ENCODE data around the gene RARB. TPM values are rescaled to one million over a fixed set of nuclear protein-coding genes. Genes with fewer than 3 reads are reported as not detected.
A peak's percentile ranks its signal among the peaks of the same experiment; 100 is the strongest.

Gene RARB
- total and polyA plus RNA-seq, 7 donors: 1.2 to 18.5 (median 8.3) TPM

DNA sequence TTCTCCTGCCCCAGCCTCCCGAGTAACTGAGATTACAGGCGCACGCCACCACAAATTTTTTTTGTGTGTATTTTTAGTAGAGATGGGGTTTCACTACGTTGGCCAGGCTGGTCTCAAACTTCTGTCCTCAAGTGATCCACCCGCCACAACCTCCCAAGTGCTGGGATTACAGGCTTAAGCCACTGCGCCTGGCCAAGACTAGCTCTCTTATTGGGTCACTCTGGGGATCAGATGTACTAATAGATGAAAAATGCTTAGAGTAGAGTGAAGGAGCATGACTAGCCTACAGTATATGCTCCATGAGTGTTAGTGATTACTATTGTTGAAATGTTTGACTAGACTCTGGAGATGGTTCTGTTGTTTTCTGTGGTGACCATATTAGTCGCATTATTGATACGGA is 21.8 kb downstream of the RARB start:
- H3K27ac ChIP-seq: peak overlapping the region; percentile 65 to 71 (median 68)
- 88 to 95% methylated on average over 8 of the region's 8 CpGs for WGBS, 2 donors
- intact Hi-C loops (cut with DNase I): no loop called here

DNA sequence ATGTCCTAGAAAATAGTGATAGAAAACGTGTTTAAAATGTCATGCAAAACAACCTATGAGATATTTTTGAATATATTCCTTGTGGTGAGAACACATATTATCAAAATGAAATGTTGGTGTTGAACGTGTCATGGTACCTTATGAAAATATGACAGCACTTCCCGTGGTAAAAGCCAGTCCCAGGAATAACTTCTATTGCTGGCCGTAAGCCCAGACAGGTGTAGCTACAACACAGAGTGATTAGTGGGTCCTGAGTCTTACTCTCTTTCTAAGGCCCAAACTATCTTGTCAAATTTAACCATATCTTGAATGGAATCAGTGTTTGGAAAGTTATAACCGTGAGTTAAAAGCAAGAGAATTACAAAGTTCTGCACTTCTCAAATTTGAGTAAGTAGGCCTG is 24.1 kb downstream of the RARB start:
- Histone ChIP-seq H3K36me3 (no peaks in the 10 kb centered on the region), H3K4me3 (no peak overlapping the region), H3K27me3 (no peaks in the 10 kb centered on the region), H3K4me1 (peaks cover 0 to 71% (median 58%) of the 10 kb centered on the region in 4 donors), H3K27ac (peak overlapping the region in 3 of 4 donors; percentile 13 to 53 (median 33)), H3K9me3 (no peaks in the 10 kb centered on the region)
- intact Hi-C loops (cut with DNase I): no loop called here
- WGBS, 2 donors: 41 to 71% methylated on average over 5 of the region's 5 CpGs
- no peak for TF ChIP-seq CTCF (IDR thresholded peaks at IDR 0.05)
- TF ChIP-seq POLR2A (IDR thresholded peaks at IDR 0.05): no peak
- TF ChIP-seq EP300 (IDR thresholded peaks at IDR 0.05): no peak
- TF ChIP-seq POLR2AphosphoS5 (IDR thresholded peaks at IDR 0.05): no peak
- DNase-seq: no peak

More for the DNA sequence above, 21.8 kb downstream of the RARB start:
- H3K9me3 ChIP-seq: no peaks in the 10 kb centered on the region
- no peak for TF ChIP-seq POLR2A (IDR thresholded peaks at IDR 0.05)
- TF ChIP-seq CTCF (IDR thresholded peaks at IDR 0.05): no peak
- TF ChIP-seq EP300 (IDR thresholded peaks at IDR 0.05): no peak
- no peak for TF ChIP-seq POLR2AphosphoS5 (IDR thresholded peaks at IDR 0.05)
- no peak overlapping the region for H3K4me3 ChIP-seq
- peaks cover 0 to 56% (median 44%) of the 10 kb centered on the region in 4 donors for H3K4me1 ChIP-seq
- H3K27me3 ChIP-seq: no peaks in the 10 kb centered on the region
- H3K36me3 ChIP-seq: no peaks in the 10 kb centered on the region
- DNase-seq: no peak

GRCh38 chr3:25452740-25453139 is 24.7 kb downstream of the RARB start:
- H3K27ac ChIP-seq: peak overlapping the region; percentile 13 to 53 (median 39)
- no peak for DNase-seq
- intact Hi-C loops (cut with DNase I): no loop called here
- 74 to 78% methylated on average over 2 of the region's 2 CpGs for WGBS, 2 donors
- TF ChIP-seq CTCF (IDR thresholded peaks at IDR 0.05) (no peak), POLR2A (IDR thresholded peaks at IDR 0.05) (no peak), EP300 (IDR thresholded peaks at IDR 0.05) (no peak), POLR2AphosphoS5 (IDR thresholded peaks at IDR 0.05) (no peak)
- no peaks in the 10 kb centered on the region for H3K27me3 ChIP-seq
- H3K9me3 ChIP-seq: no peaks in the 10 kb centered on the region
- H3K4me1 ChIP-seq: peaks cover 0 to 68% (median 60%) of the 10 kb centered on the region in 4 donors
- no peaks in the 10 kb centered on the region for H3K36me3 ChIP-seq
- no peak overlapping the region for H3K4me3 ChIP-seq

- H3K4me1 ChIP-seq: peaks cover 0 to 72% (median 60%) of the 10 kb centered on the region in 4 donors
- no peak for DNase-seq
- 77 to 89% methylated on average over 6 of the region's 6 CpGs for WGBS, 2 donors
Observed at GRCh38 chr3:25453619-25454004, 25.5 kb downstream of the RARB start.

More at GRCh38 chr3:25453619-25454004, 25.5 kb downstream of the RARB start:
- no peaks in the 10 kb centered on the region for H3K27me3 ChIP-seq
- intact Hi-C loops (cut with DNase I): no loop called here
- H3K36me3 ChIP-seq: no peaks in the 10 kb centered on the region
- H3K9me3 ChIP-seq: no peaks in the 10 kb centered on the region
- TF ChIP-seq POLR2AphosphoS5 (IDR thresholded peaks at IDR 0.05) (no peak), POLR2A (IDR thresholded peaks at IDR 0.05) (no peak), EP300 (IDR thresholded peaks at IDR 0.05) (no peak), CTCF (IDR thresholded peaks at IDR 0.05) (no peak)
- peak overlapping the region in 3 of 4 donors; percentile 0 to 7 (median 6) for H3K4me3 ChIP-seq
- peak overlapping the region; percentile 70 to 79 (median 76) for H3K27ac ChIP-seq
